Activated CD8-positive, alpha-beta T cell treated with anti-CD3 and anti-CD28 coated beads for 36 hours (primary cell): ENCODE data around the gene PUS3. TPM values are rescaled to one million over a fixed set of nuclear protein-coding genes. Genes with fewer than 3 reads are reported as not detected.

Experiments
- ATAC-seq: fragments of 200-7000 bp; cut with Tn5 transposase; one replicate; pipeline ENCODE4 v1.10.0; 2021; ENCODE audit warnings: mild to moderate bottlenecking, moderate library complexity
- CTCF ChIA-PET: fragments of 350-600 bp; sonication (Branson Sonifier 250); formaldehyde crosslinking; loops from one replicate; lab custom pipeline; 2021; ENCODE audit warnings: antibody characterized with exemption; lab: Charles Lee
- POLR2A ChIA-PET: fragments of 350-600 bp; sonication (Branson Sonifier 250); formaldehyde crosslinking; loops from one replicate; lab custom pipeline; 2021; ENCODE audit warnings: antibody characterized with exemption; lab: Charles Lee
- DNase-seq: peaks from one replicate; pipeline ENCODE4 v3.0.0-alpha.2; 2020
- H3K27ac Mint-ChIP-seq: one replicate; pipeline ENCODE4 v1.8.0; 2021; ENCODE audit warnings: mild to moderate bottlenecking, mixed read lengths
- H3K27me3 Mint-ChIP-seq: one replicate; pipeline ENCODE4 v1.8.0; 2021; ENCODE audit warnings: mixed read lengths
- H3K36me3 Mint-ChIP-seq: one replicate; pipeline ENCODE4 v1.8.0; 2021; ENCODE audit warnings: low read depth, mixed read lengths
- H3K4me1 Mint-ChIP-seq: one replicate; pipeline ENCODE4 v1.8.0; 2021; ENCODE audit warnings: low read depth, mixed read lengths
- H3K4me3 Mint-ChIP-seq: one replicate; pipeline ENCODE4 v1.8.0; 2021; ENCODE audit warnings: mild to moderate bottlenecking, moderate library complexity, mixed read lengths
- H3K9me3 Mint-ChIP-seq: one replicate; pipeline ENCODE4 v1.8.0; 2021; ENCODE audit warnings: mixed read lengths
- CTCF ChIP-seq: fragments of 200-600 bp; IDR thresholded peaks from one replicate; pipeline ENCODE4 v1.8.0; 2022; ENCODE audit warnings: antibody characterized with exemption, mild to moderate bottlenecking
- intact Hi-C: fragments of 100-400 bp; cut with micrococcal nuclease; formaldehyde crosslinking; loops from one replicate; pipeline ENCODE4 v1.10.0; 2022
- total RNA-seq, 2 experiments: library from RNA; stranded (reverse); gene quantifications; one replicate each; pipeline ENCODE4 v1.2.3, GENCODE V29; 2021

PUS3 gene
- total RNA-seq, 2 experiments from 2014 or later = 15.4 to 15.5 TPM

GRCh38 chr11:125886997-125887372, 16.0 kb downstream of the PUS3 start:
- H3K4me1 Mint-ChIP-seq = peaks cover 20% of the 10 kb centered on the region
- ChIA-PET CTCF (interaction anchor here (1.1 to 1.8 kb wide), 5 partner anchors 8 to 371 kb away, joined by 3 to 7 read pairs (median 6); no protein-coding TSS in a partner anchor), POLR2A (interaction anchor here (1.0 to 1.8 kb wide), 4 partner anchors 10 to 324 kb away, joined by 4 to 21 read pairs (median 7); partner anchors contain the start of genes DDX25, FAM118B, PUS3 and RPUSD4)
- DNase-seq = peak; percentile 62
- no peaks in the 10 kb centered on the region for H3K9me3 Mint-ChIP-seq
- H3K4me3 Mint-ChIP-seq = peak overlapping the region; percentile 76
- peaks cover 2% of the 10 kb centered on the region for H3K36me3 Mint-ChIP-seq
- TF ChIP-seq CTCF = no peak
- H3K27ac Mint-ChIP-seq = peak overlapping the region; percentile 90
- intact Hi-C loops = no loop called here
- H3K27me3 Mint-ChIP-seq = no peaks in the 10 kb centered on the region
- ATAC-seq = peak; percentile 28

GRCh38 chr11:125883375-125883774, 19.6 kb downstream of the PUS3 start:
- H3K36me3 Mint-ChIP-seq = peaks cover 2% of the 10 kb centered on the region
- peaks cover 10% of the 10 kb centered on the region for H3K4me1 Mint-ChIP-seq
- POLR2A ChIA-PET = no interaction called here
- no peaks in the 10 kb centered on the region for H3K27me3 Mint-ChIP-seq
- intact Hi-C loops = no loop called here
- no peak for TF ChIP-seq CTCF
- no peaks in the 10 kb centered on the region for H3K9me3 Mint-ChIP-seq
- ATAC-seq (no peak), DNase-seq (no peak)
- H3K4me3 Mint-ChIP-seq = no peak overlapping the region
- CTCF ChIA-PET = no interaction called here
- H3K27ac Mint-ChIP-seq = no peak overlapping the region

GRCh38 chr11:125881291-125881690, 21.7 kb downstream of the PUS3 start:
- intact Hi-C loops = no loop called here
- ChIA-PET CTCF (interaction anchor here (1.3 kb wide), 1 partner anchor 157 kb away, joined by 3 read pairs; no protein-coding TSS in a partner anchor), POLR2A (no interaction called here)
- DNase-seq = no peak
- Mint-ChIP-seq H3K27me3 (no peaks in the 10 kb centered on the region), H3K4me3 (no peak overlapping the region), H3K27ac (no peak overlapping the region), H3K36me3 (no peaks in the 10 kb centered on the region), H3K4me1 (no peaks in the 10 kb centered on the region), H3K9me3 (no peaks in the 10 kb centered on the region)
- no peak for ATAC-seq
- no peak for TF ChIP-seq CTCF

DNA sequence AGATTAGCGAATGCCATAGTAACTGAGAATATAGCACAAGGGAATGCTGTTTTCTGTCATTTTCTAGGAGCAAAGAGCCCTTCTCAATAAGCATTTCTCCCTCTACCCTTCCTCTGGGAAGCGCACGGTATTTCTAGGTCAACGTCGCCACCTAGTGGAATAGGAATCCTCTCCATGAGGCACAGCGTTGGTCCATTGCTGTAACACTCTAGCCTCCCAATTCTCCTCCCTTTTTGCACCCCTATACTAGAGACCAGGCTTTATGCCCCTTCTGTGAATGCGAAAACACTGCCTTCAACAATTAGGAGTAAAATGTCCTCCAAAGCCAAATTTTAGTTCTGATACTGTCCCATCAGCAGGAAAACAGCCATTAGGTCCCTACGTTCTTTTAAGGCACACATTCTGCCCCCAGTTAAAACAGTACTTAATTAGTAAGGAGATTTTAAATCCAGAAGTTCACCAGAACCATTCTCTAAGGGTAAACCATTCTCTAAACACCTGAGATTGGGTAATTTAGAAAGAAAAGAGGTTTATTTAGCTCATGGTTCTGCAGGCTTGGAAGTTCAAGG, 28.4 kb downstream of the PUS3 start:
- TF ChIP-seq CTCF = peak; percentile 84
- H3K4me3 Mint-ChIP-seq = no peak overlapping the region
- CTCF ChIA-PET = interaction anchor here (1.0 to 1.5 kb wide), 3 partner anchors 13 to 172 kb away, joined by 3 to 7 read pairs (median 4); partner anchors contain the start of gene HYLS1
- peaks cover 2% of the 10 kb centered on the region for H3K9me3 Mint-ChIP-seq
- intact Hi-C loops = loop anchor here (10.0 kb wide), 3 partner anchors 150 to 250 kb away; partner anchors contain the start of gene CHEK1
- ATAC-seq (peak; percentile 64), DNase-seq (peak; percentile 63)
- H3K27ac Mint-ChIP-seq = no peak overlapping the region
- no peaks in the 10 kb centered on the region for H3K36me3 Mint-ChIP-seq
- POLR2A ChIA-PET = no interaction called here
- peaks cover 2% of the 10 kb centered on the region for H3K27me3 Mint-ChIP-seq
- no peaks in the 10 kb centered on the region for H3K4me1 Mint-ChIP-seq

DNA sequence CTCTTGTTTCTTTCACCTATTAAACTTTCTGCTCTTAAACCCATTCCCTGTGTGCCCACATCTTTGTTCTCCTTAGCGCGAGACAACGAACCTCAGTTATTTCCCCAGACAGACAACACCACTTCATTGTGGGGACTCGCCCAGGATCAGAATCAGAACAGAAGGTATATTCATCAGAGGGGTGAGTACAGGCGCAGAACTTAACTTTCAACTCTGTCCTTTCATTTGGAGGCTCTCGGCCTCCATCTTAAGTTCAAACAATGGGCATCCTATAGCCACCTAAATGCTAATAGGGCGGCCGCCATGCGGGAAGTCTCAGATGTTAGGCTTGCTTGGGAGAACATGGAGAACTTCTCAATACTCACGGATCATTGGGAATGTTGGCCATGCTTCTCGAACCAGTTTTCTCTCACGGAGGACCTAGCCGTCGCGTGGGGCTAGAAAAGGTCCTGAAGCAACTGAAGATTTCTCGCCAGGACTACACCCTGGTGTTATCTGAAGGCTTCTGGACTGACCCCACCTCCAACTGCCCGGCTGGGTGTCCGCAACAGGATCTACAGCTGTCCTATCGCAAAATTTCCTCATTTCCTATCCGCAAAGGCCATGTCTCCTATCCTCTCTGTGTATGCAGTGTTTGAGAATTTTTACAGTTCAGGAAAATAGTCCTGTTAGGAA, 29.0 kb downstream of the PUS3 start:
- no peak for ATAC-seq
- TF ChIP-seq CTCF = no peak
- ChIA-PET CTCF (no interaction called here), POLR2A (no interaction called here)
- no peaks in the 10 kb centered on the region for H3K36me3 Mint-ChIP-seq
- peaks cover 2% of the 10 kb centered on the region for H3K9me3 Mint-ChIP-seq
- no peak overlapping the region for H3K4me3 Mint-ChIP-seq
- no peak overlapping the region for H3K27ac Mint-ChIP-seq
- intact Hi-C loops = loop anchor here (10.0 kb wide), 3 partner anchors 149 to 249 kb away; partner anchors contain the start of gene CHEK1
- no peaks in the 10 kb centered on the region for H3K4me1 Mint-ChIP-seq
- no peak for DNase-seq
- peaks cover 2% of the 10 kb centered on the region for H3K27me3 Mint-ChIP-seq
